HG03196 (cell line): ENCODE measurements around the gene SNX13.
"Not testable (repeated sequence)": the region's sequence is repeated elsewhere in the genome, so short reads cannot be mapped to it uniquely, and the experiment has no call there.

ENCODE experiments used
- ATAC-seq: cut with Tn5 transposase; IDR thresholded peaks from one replicate; pipeline ENCODE4 v1.9.1; 2021; ENCODE audit not compliant: unreplicated experiment

The SNX13 gene

GRCh38 chr7:17915796-17916195 lies 24.5 kb downstream of the SNX13 start:
- ATAC-seq, result no peak

- no peak for ATAC-seq
Observed at GRCh38 chr7:17915168-17915567, 25.1 kb downstream of the SNX13 start.

- ATAC-seq, result no peak
Observed at GRCh38 chr7:17913250-17913649, 27.0 kb downstream of the SNX13 start.

GRCh38 chr7:17912536-17913235 lies 27.6 kb downstream of the SNX13 start:
- no peak for ATAC-seq

GRCh38 chr7:17912050-17912449 lies 28.2 kb downstream of the SNX13 start:
- ATAC-seq, result no peak

GRCh38 chr7:17910377-17910776 lies 29.9 kb downstream of the SNX13 start:
- no peak for ATAC-seq

- not testable (repeated sequence) for ATAC-seq
Observed at GRCh38 chr7:17909310-17909709, 31.0 kb downstream of the SNX13 start.

GRCh38 chr7:17907014-17907413 lies 33.3 kb downstream of the SNX13 start:
- no peak for ATAC-seq

GRCh38 chr7:17903337-17903736 lies 37.0 kb downstream of the SNX13 start:
- ATAC-seq, result no peak

GRCh38 chr7:17902599-17902998 lies 37.7 kb downstream of the SNX13 start:
- no peak for ATAC-seq

- ATAC-seq, result no peak
Observed at GRCh38 chr7:17900464-17900863, 39.8 kb downstream of the SNX13 start.

GRCh38 chr7:17898111-17898510 lies 42.2 kb downstream of the SNX13 start:
- ATAC-seq, result no peak

- no peak for ATAC-seq
Observed at GRCh38 chr7:17887286-17887685, 53.0 kb downstream of the SNX13 start.

GRCh38 chr7:17882685-17883084 lies 57.6 kb downstream of the SNX13 start:
- ATAC-seq, result no peak

- no peak for ATAC-seq
Observed at GRCh38 chr7:17879075-17879661, 61.1 kb downstream of the SNX13 start.

- no peak for ATAC-seq
Observed at GRCh38 chr7:17878627-17879026, 61.7 kb downstream of the SNX13 start.

- no peak for ATAC-seq
Observed at GRCh38 chr7:17871815-17872533, 68.3 kb downstream of the SNX13 start.

- no peak for ATAC-seq
Observed at GRCh38 chr7:17870406-17870805, 69.9 kb downstream of the SNX13 start.

- no peak for ATAC-seq
Observed at GRCh38 chr7:17863809-17864143, 76.5 kb downstream of the SNX13 start.

GRCh38 chr7:17863095-17863808 lies 77.0 kb downstream of the SNX13 start:
- no peak for ATAC-seq

- no peak for ATAC-seq
Observed at GRCh38 chr7:17856251-17856650, 84.0 kb downstream of the SNX13 start.

- no peak for ATAC-seq
Observed at GRCh38 chr7:17855202-17855601, 85.1 kb downstream of the SNX13 start.
